A549 (cell line): ENCODE data around the gene SYT8. TPM values are rescaled to one million over a fixed set of nuclear protein-coding genes. Genes with fewer than 3 reads are reported as not detected.
A peak's percentile ranks its signal among the peaks of the same experiment; 100 is the strongest.

Experiments used
- ATAC-seq, 2 experiments: fragments of 200-7000 bp in 1 of 2; fragments of >200 bp in 1 of 2; cut with Nextera tagmentation in 1 of 2; cut with Tn5 transposase in 1 of 2; 3 replicates each; pipeline versions ENCODE4 v1.8.0 to v1.9.1; 2018 to 2020; ENCODE audit warnings: mild to moderate bottlenecking in 1 of 2, moderate library complexity in 1 of 2
- CTCF ChIA-PET: fragments of 300-600 bp; sonication (Branson Sonifier 250); formaldehyde crosslinking; extraction: SDS; loops from one replicate; lab custom pipeline; 2021; ENCODE audit warnings: antibody characterized with exemption, inconsistent platforms; lab: Yijun Ruan, JAX
- POLR2A ChIA-PET: fragments of 350-600 bp; formaldehyde crosslinking; extraction: SDS; loops from one replicate; lab custom pipeline; 2021; ENCODE audit warnings: antibody characterized with exemption, inconsistent platforms; lab: Yijun Ruan, JAX
- DNase-seq, 2 experiments: peaks; one replicate each; pipeline versions ENCODE4 v3.0.0 to v3.0.0-alpha.2; 2011 to 2016; ENCODE audit warnings: low read depth in 1 of 2, low spot score in 1 of 2
- FAIRE-seq: peaks from 2 replicates; lab custom pipeline; 2011; peaks lifted over from hg19 to GRCh38; lab: Jason Lieb, UNC
- H3K27ac ChIP-seq, 2 experiments: fragments of >200 bp; sonication (Bioruptor Twin); formaldehyde crosslinking; 3 replicates each; pipeline ENCODE4 v1.5.1; 2016 to 2017
- H3K4me1 ChIP-seq: fragments of >200 bp; sonication (Bioruptor Twin); formaldehyde crosslinking; 3 replicates; pipeline ENCODE4 v1.6.1; 2016
- H3K4me2 ChIP-seq: fragments of >200 bp; sonication (Bioruptor Twin); formaldehyde crosslinking; 3 replicates; pipeline ENCODE4 v1.6.1; 2016
- H3K4me3 ChIP-seq: fragments of >200 bp; sonication (Bioruptor Twin); formaldehyde crosslinking; 3 replicates; pipeline ENCODE4 v1.5.1; 2016
- H3K9me3 ChIP-seq: fragments of >200 bp; sonication (Bioruptor Twin); formaldehyde crosslinking; 3 replicates; pipeline ENCODE4 v1.6.1; 2016
- CHD4 ChIP-seq: fragments of 200-600 bp; sonication (generic); IDR thresholded peaks from 2 replicates; pipeline ENCODE4 v1.6.1; 2016; ENCODE audit warnings: antibody characterized with exemption, mild to moderate bottlenecking, borderline replicate concordance
- EHMT2 ChIP-seq: fragments of 200-600 bp; sonication (generic); IDR thresholded peaks from 2 replicates; pipeline ENCODE4 v1.6.1; 2016; ENCODE audit warnings: antibody characterized with exemption, low read depth, mild to moderate bottlenecking, moderate library complexity
- FOSB ChIP-seq: fragments of 250-450 bp; sonication (Bioruptor Pico); IDR thresholded peaks from 2 replicates; pipeline ENCODE4 v1.5.0; 2020; ENCODE audit warnings: mild to moderate bottlenecking, moderate library complexity
- GATA3 ChIP-seq: IDR thresholded peaks from 2 replicates; pipeline ENCODE4 v1.6.1; 2012; ENCODE audit warnings: borderline replicate concordance
- HDAC2 ChIP-seq: fragments of 200-600 bp; sonication (generic); IDR thresholded peaks from 2 replicates; pipeline ENCODE4 v1.6.1; 2016
- HEYL ChIP-seq: fragments of 250-450 bp; sonication (Bioruptor Pico); IDR thresholded peaks from 2 replicates; pipeline ENCODE4 v1.8.0; 2021; ENCODE audit warnings: mild to moderate bottlenecking, moderate library complexity
- JUNB ChIP-seq: fragments of >200 bp; sonication (Bioruptor Twin); formaldehyde crosslinking; IDR thresholded peaks from 2 replicates; pipeline ENCODE4 v1.6.1; 2016
- MAFK ChIP-seq: fragments of 450-650 bp; IDR thresholded peaks from 2 replicates; pipeline ENCODE4 v1.6.1; 2014; ENCODE audit not compliant: partially characterized antibody
- POLR2A ChIP-seq: IDR thresholded peaks from 2 replicates; pipeline ENCODE4 v1.6.1; 2012; ENCODE audit warnings: mild to moderate bottlenecking, low read length
- RAD21 ChIP-seq, 2 experiments: fragments of >200 bp in 1 of 2; sonication (Bioruptor Twin) in 1 of 2; formaldehyde crosslinking in 1 of 2; IDR thresholded peaks in 1 of 2; conservative IDR thresholded peaks in 1 of 2; 2 replicates in 1 of 2; 3 replicates in 1 of 2; pipeline ENCODE4 v1.6.1; 2012 to 2018; ENCODE audit warnings: inconsistent platforms in 1 of 2
- ZFP36 ChIP-seq: fragments of 450-650 bp; IDR thresholded peaks from 2 replicates; pipeline ENCODE4 v1.6.1; 2014; ENCODE audit warnings: borderline replicate concordance; ENCODE audit not compliant: partially characterized antibody
- ZSCAN20 ChIP-seq: fragments of 250-450 bp; sonication (Bioruptor Pico); IDR thresholded peaks from 2 replicates; pipeline ENCODE4 v1.8.0; 2022; ENCODE audit warnings: mild to moderate bottlenecking, moderate library complexity
- WGBS: methylation state at CpG from one replicate; pipeline ENCODE4 v1.1.6; 2017; ENCODE audit errors: missing lambda C conversion rate; 5-methylcytosine and 5-hydroxymethylcytosine counted together
- polyA plus RNA-seq, 4 experiments: library from polyadenylated mRNA; depleted of rRNA in 3 of 4; stranded (reverse); fragments of >200 nt; fragmentation: RNase III in 1 of 4; extraction: RNeasy Plus Mini Kit Qiagen cat#74134 plus additional on column Dnase treatment in 1 of 4; gene quantifications; 2 replicates in 3 of 4; 3 replicates in 1 of 4; pipeline ENCODE4 v1.2.3, GENCODE V29; 2011 to 2017
- TF ChIP-seq, protein P1 (sequence below): IDR thresholded peaks from 2 replicates; pipeline ENCODE4 v1.6.1; 2012
- TF ChIP-seq, protein P2 (sequence below): IDR thresholded peaks from 2 replicates; pipeline ENCODE4 v1.6.1; 2012
- TF ChIP-seq, protein P3 (sequence below): fragments of >200 bp; sonication (Bioruptor Twin); formaldehyde crosslinking; IDR thresholded peaks from 3 replicates; pipeline ENCODE4 v1.5.1; 2016
- TF ChIP-seq, protein P4 (sequence below): fragments of 150-350 bp; IDR thresholded peaks from 2 replicates; pipeline ENCODE4 v1.6.1; 2014; ENCODE audit warnings: low read depth, mild to moderate bottlenecking, low read length
- TF ChIP-seq, protein P5 (sequence below): fragments of 200-600 bp; sonication (generic); IDR thresholded peaks from 2 replicates; pipeline ENCODE4 v1.6.1; 2016; ENCODE audit warnings: antibody characterized with exemption, mild to moderate bottlenecking, moderate library complexity

SYT8 gene
- polyA plus RNA-seq, 2 of the 4 experiments (the other 2 are of a cell fraction): 0.25 TPM; not detected in 1

DNA sequence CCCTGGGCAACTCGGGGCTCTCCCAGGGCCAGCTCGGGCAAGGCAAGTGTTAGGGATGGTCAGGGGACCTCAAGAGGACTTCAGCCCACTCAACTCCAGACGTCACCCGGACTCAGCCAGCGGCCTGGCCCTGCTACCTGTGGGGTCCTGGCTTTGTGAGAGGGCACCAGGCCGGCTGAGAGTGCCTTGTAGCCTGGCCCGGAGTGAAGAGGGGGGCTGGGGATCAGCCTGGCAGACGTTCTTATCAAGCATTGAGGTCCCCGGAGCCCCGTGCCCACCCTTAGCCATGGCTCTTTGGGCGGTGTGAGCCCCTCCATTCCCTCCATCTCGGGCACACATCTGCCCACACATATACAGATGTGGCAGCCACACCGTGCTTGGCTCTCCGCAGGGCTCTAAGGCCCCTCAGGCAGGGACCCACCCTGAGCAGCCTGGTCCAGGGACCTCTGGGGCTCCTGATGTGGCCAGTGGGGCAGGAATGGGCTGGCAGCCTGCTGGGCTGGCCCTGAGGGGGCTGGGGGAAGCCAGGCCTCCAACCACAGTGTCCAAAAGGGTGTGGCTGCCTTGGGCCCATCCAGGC lies 33.4 kb downstream of the SYT8 start:
- CTCF ChIA-PET: interaction anchor here (1.2 to 3.5 kb wide), 8 partner anchors 8 to 288 kb away, joined by 3 to 35 read pairs (median 8); partner anchors contain the start of gene SYT8
- no peak for TF ChIP-seq GATA3
- TF ChIP-seq CHD4: no peak
- no peak for TF ChIP-seq MAFK
- no peak for TF ChIP-seq JUNB
- no peak for TF ChIP-seq FOSB
- no peak for TF ChIP-seq ZFP36
- TF ChIP-seq ZSCAN20: no peak
- no peak for TF ChIP-seq EHMT2
- TF ChIP-seq, protein P1, sequence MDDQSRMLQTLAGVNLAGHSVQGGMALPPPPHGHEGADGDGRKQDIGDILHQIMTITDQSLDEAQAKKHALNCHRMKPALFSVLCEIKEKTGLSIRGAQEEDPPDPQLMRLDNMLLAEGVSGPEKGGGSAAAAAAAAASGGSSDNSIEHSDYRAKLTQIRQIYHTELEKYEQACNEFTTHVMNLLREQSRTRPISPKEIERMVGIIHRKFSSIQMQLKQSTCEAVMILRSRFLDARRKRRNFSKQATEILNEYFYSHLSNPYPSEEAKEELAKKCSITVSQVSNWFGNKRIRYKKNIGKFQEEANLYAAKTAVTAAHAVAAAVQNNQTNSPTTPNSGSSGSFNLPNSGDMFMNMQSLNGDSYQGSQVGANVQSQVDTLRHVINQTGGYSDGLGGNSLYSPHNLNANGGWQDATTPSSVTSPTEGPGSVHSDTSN: no peak
- no peak for TF ChIP-seq POLR2A
- TF ChIP-seq, protein P2, sequence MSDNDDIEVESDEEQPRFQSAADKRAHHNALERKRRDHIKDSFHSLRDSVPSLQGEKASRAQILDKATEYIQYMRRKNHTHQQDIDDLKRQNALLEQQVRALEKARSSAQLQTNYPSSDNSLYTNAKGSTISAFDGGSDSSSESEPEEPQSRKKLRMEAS: no peak
- TF ChIP-seq HEYL (CRISPR knock-in tag): no peak
- TF ChIP-seq, protein P3, sequence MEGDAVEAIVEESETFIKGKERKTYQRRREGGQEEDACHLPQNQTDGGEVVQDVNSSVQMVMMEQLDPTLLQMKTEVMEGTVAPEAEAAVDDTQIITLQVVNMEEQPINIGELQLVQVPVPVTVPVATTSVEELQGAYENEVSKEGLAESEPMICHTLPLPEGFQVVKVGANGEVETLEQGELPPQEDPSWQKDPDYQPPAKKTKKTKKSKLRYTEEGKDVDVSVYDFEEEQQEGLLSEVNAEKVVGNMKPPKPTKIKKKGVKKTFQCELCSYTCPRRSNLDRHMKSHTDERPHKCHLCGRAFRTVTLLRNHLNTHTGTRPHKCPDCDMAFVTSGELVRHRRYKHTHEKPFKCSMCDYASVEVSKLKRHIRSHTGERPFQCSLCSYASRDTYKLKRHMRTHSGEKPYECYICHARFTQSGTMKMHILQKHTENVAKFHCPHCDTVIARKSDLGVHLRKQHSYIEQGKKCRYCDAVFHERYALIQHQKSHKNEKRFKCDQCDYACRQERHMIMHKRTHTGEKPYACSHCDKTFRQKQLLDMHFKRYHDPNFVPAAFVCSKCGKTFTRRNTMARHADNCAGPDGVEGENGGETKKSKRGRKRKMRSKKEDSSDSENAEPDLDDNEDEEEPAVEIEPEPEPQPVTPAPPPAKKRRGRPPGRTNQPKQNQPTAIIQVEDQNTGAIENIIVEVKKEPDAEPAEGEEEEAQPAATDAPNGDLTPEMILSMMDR: no peak
- TF ChIP-seq, all 56 proteins: peak for 0
- H3K4me2 ChIP-seq: no peak overlapping the region
- no peak for ATAC-seq
- H3K27ac ChIP-seq: peak overlapping the region in 1 of 2 experiments; percentile 46; a peak in 2 of 6 replicates
- H3K4me1 ChIP-seq: peaks cover 42% of the 10 kb centered on the region
- FAIRE-seq: no peak
- WGBS: 69% methylated on average over 8 of the region's 14 CpGs
- POLR2A ChIA-PET: no interaction called here
- no peak for DNase-seq
- no peak overlapping the region for H3K4me3 ChIP-seq
- no peaks in the 10 kb centered on the region for H3K9me3 ChIP-seq

DNA sequence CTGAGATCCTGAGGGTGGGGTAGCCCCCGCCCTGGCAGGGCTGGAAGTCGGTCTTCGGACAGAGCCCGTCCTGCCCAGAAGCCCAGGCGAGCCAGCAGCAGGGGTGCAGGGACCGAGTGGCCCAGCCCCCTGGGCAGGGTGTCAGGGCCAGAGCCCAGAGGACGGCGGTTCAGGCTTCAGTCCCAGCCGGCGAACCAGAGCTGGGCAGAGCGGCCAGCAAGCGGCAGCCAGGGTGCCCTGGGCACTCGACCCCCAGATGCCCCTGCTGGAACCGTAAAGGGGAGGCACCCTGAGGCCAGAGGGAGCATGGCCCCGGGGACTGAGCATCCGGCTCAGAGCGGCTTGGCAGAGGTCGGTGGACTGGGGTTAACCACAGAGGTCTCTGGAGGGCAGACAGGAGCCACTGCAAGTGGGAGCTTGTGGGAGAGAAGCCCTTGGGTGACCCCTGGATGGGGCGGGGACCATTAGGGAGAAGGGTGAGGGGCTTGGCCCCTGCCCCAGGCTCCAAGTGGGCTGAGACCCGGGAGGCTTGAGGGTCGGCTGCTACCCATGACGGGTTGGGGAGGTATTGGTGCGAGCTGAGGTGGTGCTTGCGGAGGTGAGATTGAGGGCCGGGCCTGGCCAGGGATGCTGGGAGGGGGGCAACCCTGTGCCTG lies 34.0 kb downstream of the SYT8 start:
- CTCF ChIA-PET: interaction anchor here (0.8 to 3.5 kb wide), 23 partner anchors 10 to 288 kb away, joined by 3 to 35 read pairs (median 5); partner anchors contain the start of genes LSP1, SYT8 and TNNI2

More for the DNA sequence above, 34.0 kb downstream of the SYT8 start:
- no peak overlapping the region for H3K4me2 ChIP-seq
- WGBS: 70% methylated on average over 9 of the region's 25 CpGs
- DNase-seq: no peak
- POLR2A ChIA-PET: no interaction called here
- peaks cover 38% of the 10 kb centered on the region for H3K4me1 ChIP-seq
- no peak for ATAC-seq
- TF ChIP-seq RAD21 (conservative IDR thresholded peaks at IDR 0.05 in 1 of 2, IDR thresholded peaks at IDR 0.05 in 1 of 2) (no peak), HDAC2 (no peak), POLR2A (no peak), GATA3 (no peak)
- TF ChIP-seq, protein P4, sequence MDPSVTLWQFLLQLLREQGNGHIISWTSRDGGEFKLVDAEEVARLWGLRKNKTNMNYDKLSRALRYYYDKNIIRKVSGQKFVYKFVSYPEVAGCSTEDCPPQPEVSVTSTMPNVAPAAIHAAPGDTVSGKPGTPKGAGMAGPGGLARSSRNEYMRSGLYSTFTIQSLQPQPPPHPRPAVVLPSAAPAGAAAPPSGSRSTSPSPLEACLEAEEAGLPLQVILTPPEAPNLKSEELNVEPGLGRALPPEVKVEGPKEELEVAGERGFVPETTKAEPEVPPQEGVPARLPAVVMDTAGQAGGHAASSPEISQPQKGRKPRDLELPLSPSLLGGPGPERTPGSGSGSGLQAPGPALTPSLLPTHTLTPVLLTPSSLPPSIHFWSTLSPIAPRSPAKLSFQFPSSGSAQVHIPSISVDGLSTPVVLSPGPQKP: no peak
- TF ChIP-seq, protein P2: no peak
- TF ChIP-seq, protein P5, sequence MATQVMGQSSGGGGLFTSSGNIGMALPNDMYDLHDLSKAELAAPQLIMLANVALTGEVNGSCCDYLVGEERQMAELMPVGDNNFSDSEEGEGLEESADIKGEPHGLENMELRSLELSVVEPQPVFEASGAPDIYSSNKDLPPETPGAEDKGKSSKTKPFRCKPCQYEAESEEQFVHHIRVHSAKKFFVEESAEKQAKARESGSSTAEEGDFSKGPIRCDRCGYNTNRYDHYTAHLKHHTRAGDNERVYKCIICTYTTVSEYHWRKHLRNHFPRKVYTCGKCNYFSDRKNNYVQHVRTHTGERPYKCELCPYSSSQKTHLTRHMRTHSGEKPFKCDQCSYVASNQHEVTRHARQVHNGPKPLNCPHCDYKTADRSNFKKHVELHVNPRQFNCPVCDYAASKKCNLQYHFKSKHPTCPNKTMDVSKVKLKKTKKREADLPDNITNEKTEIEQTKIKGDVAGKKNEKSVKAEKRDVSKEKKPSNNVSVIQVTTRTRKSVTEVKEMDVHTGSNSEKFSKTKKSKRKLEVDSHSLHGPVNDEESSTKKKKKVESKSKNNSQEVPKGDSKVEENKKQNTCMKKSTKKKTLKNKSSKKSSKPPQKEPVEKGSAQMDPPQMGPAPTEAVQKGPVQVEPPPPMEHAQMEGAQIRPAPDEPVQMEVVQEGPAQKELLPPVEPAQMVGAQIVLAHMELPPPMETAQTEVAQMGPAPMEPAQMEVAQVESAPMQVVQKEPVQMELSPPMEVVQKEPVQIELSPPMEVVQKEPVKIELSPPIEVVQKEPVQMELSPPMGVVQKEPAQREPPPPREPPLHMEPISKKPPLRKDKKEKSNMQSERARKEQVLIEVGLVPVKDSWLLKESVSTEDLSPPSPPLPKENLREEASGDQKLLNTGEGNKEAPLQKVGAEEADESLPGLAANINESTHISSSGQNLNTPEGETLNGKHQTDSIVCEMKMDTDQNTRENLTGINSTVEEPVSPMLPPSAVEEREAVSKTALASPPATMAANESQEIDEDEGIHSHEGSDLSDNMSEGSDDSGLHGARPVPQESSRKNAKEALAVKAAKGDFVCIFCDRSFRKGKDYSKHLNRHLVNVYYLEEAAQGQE: no peak
- no peak for FAIRE-seq
- no peaks in the 10 kb centered on the region for H3K9me3 ChIP-seq
- no peak overlapping the region for H3K4me3 ChIP-seq
- peak overlapping the region in 1 of 2 experiments; percentile 46; a peak in 2 of 6 replicates for H3K27ac ChIP-seq
